ENCODE measurements around the gene ENTPD6.

- TF ChIP-seq CTCF (IDR thresholded peaks at IDR 0.05) (no peak), POLR2A (IDR thresholded peaks at IDR 0.05) (no peak)
Observed at GRCh38 chr20:25206063-25206403, 10.5 kb downstream of the ENTPD6 start.

Data from ovary (tissue), 3 donors.